Fibroblast of lung (primary cell): Measurements from ENCODE around the gene PRDM16.

ENCODE experiments used
- CTCF ChIP-seq, 2 donors: IDR thresholded peaks in 1 of 2; conservative IDR thresholded peaks in 1 of 2; 1 replicate in 1 of 2; 2 replicates in 1 of 2; pipeline ENCODE4 v1.5.1; 2011 to 2012; ENCODE audit warnings: low read length in 2 of 2, control low read depth in 1 of 2, inconsistent platforms in 1 of 2, low read depth in 1 of 2, mild to moderate bottlenecking in 1 of 2
- EZH2 ChIP-seq: IDR thresholded peaks from 2 replicates; pipeline ENCODE4 v1.5.1; 2012; ENCODE audit warnings: low read length, control low read depth, mild to moderate bottlenecking; ENCODE audit errors: missing control alignments

DNA sequence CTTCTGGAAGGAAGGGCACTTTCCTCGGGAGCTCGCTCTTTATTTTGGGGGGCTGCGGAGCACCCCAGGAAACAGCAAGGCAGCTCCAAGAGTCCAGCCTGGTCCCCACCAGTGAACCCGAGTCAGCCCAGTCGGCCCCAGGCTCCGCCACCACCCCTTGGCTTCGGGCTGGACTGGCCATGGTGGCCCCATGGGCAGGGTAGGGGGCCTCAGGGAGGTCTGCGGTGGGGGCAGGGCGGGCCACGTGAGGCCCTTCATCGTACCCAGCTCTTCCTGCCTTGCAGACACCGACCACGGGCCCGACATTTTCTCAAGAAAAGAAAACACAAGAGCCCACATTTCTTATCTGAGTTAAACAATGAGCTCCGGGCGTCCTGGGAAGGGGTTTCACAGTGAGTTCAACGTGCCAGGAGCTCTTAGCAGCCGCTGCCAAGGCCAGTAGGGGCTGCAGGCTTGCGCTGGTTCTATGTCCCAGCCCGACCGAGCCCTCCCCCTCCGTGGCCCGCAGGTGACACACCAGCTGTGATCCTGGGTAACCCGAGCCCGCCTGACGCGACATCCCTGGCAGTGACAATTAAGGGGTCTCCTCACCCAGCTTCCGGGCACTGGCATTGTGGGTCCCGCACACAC, 66.2 kb downstream of the PRDM16 start:
- TF ChIP-seq CTCF (conservative IDR thresholded peaks at IDR 0.05 in 1 of 2, IDR thresholded peaks at IDR 0.05 in 1 of 2; ENCODE audit: low read depth in 1 of 2, low read length in 2 of 2), result no peak
- TF ChIP-seq EZH2, result no peak
